SIG-M5 (cell line): ENCODE data around the gene LYPD5.
A peak's percentile ranks its signal among the peaks of the same experiment; 100 is the strongest.
"Not testable (repeated sequence)": the region's sequence is repeated elsewhere in the genome, so short reads cannot be mapped to it uniquely, and the experiment has no call there.

Experiments
- DNase-seq: peaks from one replicate; lab custom pipeline; 2025; lab: John Stamatoyannopoulos, UW

Gene LYPD5

GRCh38 chr19:43777163-43777695 is 25.0 kb downstream of the LYPD5 start:
- peak; percentile 51 for DNase-seq

DNA sequence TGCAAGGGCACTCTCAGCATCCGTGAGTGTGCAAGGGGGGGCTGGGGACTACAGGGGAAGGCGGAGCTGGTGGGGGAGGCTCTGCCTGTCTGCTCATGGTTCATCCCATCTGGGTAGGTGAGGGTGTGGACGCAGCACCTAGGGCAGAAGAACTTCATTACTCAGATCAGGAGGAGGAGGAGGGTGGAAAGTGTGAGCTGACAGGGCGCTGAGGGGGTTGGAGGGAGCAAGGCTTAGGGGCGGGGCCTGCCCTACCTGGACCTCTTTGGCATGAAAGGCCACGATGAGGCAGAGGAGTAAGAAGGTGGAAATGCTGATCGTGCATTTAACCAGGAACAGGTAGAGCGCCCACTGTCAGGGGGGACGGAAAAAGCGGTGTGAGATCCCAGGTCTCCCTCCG is 26.0 kb downstream of the LYPD5 start:
- DNase-seq = no peak

GRCh38 chr19:43775299-43775890 is 26.9 kb downstream of the LYPD5 start:
- DNase-seq = no peak

DNA sequence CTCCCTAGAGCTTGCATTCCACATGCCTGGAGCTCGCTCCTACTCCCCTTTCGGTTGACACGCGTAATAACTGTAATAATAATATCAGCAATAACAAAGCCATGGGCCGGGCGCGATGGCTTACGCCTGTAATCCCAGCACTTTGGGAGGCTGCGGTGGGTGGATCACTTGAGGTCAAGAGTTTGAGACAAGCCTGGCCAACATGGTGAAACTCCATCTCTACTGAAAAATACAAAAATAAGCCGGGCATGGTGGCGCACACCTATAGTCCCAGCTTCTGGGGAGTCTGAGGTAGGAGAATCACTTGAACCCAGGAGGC is 27.3 kb downstream of the LYPD5 start:
- DNase-seq = not testable (repeated sequence)

- DNase-seq = no peak
These were observed 27.9 kb downstream of the LYPD5 start for GRCh38 chr19:43774103-43774939.

- DNase-seq = no peak
These were observed 28.5 kb downstream of the LYPD5 start for GRCh38 chr19:43773725-43774102.

DNA sequence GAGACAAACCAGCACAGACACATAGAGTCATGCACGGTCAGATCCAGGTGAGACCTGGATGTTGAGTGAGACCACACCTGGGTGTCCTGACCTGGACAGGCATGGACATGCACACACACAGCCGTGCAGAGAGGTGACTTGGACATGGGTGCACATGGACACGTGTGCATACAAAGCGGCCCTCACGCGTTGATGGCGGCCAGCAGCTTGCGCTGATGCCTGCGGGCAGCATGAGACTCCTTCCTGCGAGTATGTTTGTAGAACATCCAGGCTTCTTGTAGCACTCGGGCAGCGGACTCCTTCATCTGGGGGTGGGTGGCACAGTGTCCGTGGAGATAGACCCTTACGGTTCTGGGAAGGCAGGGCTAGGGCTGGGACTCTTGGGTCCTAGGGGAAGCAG is 33.0 kb downstream of the LYPD5 start:
- no peak for DNase-seq

- DNase-seq = no peak
These were observed 33.8 kb downstream of the LYPD5 start for GRCh38 chr19:43768273-43769050.

DNA sequence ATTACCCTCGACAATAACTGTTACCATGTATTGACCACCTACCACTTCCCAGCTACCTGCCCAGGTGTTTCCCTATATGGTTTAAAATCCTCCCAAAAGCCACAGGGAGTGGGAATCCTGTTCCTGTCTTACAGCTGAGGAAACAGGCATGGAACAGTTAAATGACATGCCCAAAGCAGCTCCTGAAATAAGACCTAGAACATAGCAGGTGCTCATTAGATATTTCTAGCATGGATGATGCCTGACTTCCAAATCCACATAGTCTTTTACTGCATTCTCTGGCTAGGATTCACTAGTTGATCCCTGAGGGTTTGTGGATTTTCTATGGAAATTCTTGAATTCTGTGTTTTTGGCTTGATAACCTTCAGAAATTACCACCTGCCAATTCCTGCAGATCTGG is 34.4 kb downstream of the LYPD5 start:
- DNase-seq = no peak

DNA sequence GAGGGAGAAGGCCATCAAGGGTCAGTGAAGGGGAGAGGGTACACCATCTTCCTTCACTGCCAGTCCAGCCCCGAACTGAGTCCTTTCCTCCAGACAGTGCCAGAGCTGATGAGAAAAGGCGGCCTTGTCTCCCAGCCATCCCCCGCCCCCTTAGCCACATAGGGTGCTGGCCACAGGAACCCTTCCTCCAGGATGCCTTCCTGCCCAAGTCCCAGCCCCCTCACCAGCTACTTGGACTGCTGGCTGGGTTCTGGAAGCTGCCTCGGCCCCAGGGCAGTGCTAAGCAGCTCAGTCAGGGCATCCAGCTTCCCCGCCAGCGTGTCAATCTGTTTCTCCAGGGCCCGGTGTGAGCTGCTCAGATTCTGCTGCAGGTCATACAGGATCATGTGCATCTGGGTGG is 34.9 kb downstream of the LYPD5 start:
- no peak for DNase-seq

- DNase-seq = no peak
These were observed 35.5 kb downstream of the LYPD5 start for GRCh38 chr19:43766755-43767043.

- peak; percentile 85 for DNase-seq
These were observed 37.0 kb downstream of the LYPD5 start for GRCh38 chr19:43765109-43765876.

GRCh38 chr19:43764684-43765083 is 37.6 kb downstream of the LYPD5 start:
- DNase-seq = not testable (repeated sequence)

DNA sequence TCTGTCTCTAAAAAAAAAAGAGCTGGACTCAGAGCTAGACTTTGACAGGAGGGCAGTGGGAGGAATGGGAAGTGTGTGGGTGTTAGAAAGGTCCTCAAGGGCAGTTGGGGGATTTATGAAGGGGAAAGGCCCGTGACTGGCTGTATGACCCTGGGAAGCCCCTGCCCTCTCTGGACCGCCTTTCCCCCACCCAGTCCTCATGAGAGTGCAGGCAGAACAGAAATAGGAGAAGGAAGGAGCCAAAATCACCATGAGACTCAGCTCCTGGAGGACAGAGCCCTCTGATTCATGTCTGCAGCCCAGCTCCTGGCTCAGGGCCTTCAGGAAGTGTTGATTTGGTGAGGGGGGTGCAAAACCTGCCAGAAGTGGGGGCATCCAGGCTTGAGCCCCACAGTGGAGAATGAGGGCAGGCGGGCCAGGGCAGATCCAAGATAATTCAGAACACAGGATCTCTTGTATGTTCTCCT is 38.7 kb downstream of the LYPD5 start:
- DNase-seq = no peak

- no peak for DNase-seq
These were observed 39.4 kb downstream of the LYPD5 start for GRCh38 chr19:43762814-43763213.

DNA sequence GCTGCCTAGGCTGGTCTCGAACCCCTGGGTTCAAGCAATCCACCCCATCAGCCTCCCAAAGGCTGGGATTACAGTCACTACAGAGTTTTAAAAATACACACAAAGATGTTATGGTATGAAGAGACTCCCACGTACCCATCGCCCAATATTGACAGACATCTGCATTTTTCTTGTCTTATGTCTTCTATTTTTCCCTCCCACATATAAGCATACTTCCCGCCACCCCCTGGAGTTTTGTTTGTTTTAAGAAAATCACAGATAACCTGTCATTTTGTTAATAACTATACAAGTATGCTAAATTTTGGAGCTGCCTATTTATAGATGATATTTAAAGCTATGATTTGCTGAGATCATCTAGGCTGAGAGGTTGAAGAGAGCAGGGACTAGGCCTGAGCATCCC is 41.3 kb downstream of the LYPD5 start:
- DNase-seq = no peak

- no peak for DNase-seq
These were observed 42.7 kb downstream of the LYPD5 start for GRCh38 chr19:43759515-43759914.

DNA sequence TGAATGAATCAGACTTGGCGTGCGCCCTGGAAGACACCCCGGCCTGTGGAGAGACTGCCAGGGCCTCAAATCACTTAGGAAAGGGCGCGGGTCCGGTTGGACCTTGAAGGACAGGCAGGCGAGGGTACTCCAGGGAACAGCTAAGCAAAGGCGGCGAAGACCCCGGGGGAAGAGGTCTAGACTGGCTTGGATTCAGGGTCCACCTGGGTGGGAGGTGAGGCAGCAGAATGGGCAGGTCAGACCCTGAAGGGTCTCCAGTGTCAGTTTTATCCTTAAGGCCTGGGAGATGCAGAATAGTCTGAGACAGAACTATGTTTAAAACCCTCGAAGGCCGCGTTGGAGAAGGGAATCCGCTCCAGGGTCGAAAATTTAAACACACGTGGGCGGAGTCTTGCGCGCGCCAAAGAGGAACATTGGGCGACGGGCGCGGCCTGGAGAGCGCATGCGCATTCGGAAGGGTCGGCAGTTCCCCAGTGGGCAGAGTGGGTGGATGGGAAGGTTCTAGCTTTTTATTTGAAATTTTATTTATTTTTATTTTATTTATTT is 46.9 kb downstream of the LYPD5 start:
- DNase-seq = peak; percentile 40

GRCh38 chr19:43754503-43755255 is 47.6 kb downstream of the LYPD5 start, which contains the start of gene SMG9:
TSS of gene SMG9 (minus strand) at chr19:43754962. CDS start at chr19:43750741, 4,221 bp downstream.
- DNase-seq = peak; percentile 35

DNA sequence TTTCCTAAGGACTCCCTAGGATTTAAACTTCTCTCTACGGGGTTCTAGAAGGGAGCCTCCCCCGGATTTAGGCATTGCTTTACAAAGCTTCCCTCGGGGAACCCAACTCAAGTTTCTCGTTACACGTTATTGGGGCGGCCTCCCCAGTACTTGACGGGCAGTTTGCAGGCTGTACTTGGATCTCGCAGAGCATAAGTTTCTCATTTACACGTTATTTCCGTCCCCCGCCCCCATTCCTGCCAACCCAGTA is 48.1 kb downstream of the LYPD5 start:
- DNase-seq = no peak

DNA sequence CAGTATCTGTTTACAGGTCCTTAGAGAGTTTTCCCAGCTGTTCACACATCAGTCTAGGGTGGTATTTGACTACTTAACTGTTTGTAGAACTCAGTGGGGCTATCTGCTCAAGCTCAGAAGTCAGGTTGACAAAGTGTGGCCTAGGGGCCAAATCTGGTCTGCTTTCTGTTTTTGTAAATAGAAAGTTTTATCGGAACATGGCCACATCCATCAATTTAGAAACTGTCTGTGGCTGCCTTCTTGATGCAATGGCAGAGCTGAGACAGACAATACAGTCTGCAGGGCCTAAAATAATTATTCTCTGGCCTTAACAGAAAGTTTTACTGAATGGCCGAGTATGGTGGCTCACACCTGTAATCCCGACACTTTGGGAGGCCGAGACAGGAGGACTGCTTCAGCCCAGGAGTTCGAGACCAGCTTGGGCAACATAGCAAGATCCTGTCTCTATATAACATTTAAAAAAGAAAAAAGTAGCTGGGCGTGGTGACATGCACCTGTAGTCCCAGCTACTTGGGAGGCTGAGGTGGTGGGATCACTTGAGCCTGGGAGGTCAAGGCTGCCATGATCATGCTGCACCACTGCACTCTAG is 49.9 kb downstream of the LYPD5 start:
- DNase-seq = no peak
